ENCODE measurements around the gene NTM.
"Not testable (repeated sequence)": the region's sequence is repeated elsewhere in the genome, so short reads cannot be mapped to it uniquely, and the experiment has no call there.

NTM gene

GRCh38 chr11:132312701-132313111 lies 942.3 kb downstream of the NTM start:
- no peak for DNase-seq

DNA sequence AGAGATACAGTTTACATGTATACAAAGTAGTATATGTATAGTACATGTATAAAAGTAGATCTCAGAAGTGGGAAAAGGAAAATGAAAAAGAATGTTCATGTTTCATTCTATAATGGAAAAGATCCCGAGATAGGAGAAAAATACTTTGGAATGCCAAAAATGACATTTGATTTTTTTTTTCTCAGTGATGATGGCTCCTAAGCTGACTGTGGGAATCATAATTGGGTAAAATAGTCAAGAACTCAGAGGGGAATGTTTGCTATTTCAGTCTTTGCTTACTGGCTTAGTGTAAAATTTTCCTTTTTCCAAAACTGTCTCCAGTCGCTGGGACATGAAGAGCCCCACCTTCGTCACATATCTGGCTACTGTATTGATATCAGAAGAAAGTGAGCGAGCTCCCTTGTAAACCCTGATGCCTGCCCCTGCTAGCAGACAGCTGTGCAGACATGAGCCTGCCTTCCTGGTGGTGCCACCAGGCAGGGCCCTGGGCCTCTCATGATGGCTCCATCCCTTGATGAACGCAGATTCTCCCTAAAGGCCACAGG lies 944.6 kb downstream of the NTM start:
- DNase-seq: no peak

- DNase-seq: no peak
These were observed 945.3 kb downstream of the NTM start for GRCh38 chr11:132315696-132316095.

- no peak for DNase-seq
These were observed 948.2 kb downstream of the NTM start for GRCh38 chr11:132318421-132319157.

DNA sequence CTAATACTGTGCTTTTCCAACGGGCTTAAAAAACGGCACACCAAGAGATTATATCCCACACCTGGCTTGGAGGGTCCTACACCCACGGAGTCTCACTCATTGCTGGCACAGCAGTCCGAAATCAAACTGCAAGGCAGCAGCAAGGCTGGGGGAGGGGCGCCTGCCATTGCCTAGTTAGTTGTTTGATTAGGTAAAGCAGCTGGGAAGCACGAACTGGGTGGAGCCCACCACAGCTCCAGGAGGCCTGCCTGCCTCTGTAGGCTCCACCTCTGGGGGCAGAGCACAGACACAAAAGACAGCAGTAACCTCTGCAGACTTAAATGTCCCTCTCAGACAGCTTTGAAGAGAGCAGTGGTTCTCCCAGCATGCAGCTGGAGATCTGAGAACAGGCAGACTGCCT lies 949.0 kb downstream of the NTM start:
- DNase-seq: not testable (repeated sequence)

DNA sequence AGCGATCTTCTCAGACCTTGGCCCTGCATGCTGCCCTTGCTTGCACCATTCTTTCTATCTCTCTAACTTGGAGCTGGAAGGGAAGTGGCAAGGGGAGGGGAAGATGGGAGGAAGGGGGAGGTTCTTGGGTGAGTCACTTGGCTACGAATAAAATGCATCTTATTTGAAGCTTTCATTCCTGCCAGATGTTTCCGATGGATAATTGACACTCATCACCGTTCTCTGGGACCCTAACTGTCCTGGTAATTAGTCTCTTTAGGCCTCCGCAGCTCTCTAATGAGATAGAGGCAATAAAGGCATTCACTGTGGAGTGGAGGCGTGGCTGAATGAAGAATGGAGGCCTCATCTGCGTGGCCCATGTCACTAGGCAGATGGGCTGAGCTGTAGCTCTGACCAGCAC lies 960.1 kb downstream of the NTM start:
- DNase-seq: no peak

DNA sequence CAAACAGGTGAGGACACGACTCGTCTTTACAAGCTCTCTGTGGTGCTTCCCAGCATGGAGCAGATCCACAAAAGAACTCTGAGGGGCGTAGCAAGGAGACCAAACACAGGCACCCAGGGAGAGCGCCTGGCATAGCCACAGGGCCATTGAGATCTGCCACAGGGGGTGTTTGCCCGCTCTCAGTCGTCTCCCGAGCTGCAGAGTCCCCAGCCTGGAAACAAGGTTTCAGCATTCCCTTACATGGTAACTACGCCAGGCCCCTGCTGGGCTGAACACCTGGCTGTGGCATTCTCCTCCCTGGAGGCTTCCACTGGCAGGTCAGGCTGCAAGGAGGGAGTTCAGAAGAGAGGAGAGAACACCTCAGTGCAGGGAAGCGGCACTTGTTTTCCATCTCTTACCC lies 962.1 kb downstream of the NTM start:
- DNase-seq: no peak

DNA sequence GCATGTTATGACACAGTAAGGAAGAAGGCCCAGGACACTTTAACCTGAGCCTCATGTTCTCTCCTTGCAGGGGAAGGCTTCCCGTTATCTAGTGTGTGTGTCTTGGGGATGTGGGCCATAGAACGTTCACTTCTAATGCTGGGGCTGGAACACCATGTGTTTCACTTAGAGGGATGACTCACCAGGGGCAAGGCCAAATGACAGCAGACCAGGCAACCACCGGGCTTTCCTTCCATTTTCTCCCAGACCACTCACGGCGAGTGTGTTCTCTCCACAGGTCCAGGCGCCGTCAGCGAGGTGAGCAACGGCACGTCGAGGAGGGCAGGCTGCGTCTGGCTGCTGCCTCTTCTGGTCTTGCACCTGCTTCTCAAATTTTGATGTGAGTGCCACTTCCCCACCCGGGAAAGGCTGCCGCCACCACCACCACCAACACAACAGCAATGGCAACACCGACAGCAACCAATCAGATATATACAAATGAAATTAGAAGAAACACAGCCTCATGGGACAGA lies 964.4 kb downstream of the NTM start:
- no peak for DNase-seq

GRCh38 chr11:132335311-132335710 lies 964.9 kb downstream of the NTM start:
- DNase-seq: no peak

- no peak for DNase-seq
These were observed 966.5 kb downstream of the NTM start for GRCh38 chr11:132336781-132337535.

GRCh38 chr11:132337819-132338416 lies 967.5 kb downstream of the NTM start:
- DNase-seq: no peak

- no peak for DNase-seq
These were observed 972.0 kb downstream of the NTM start for GRCh38 chr11:132342408-132342807.

GRCh38 chr11:132343445-132344175 lies 973.2 kb downstream of the NTM start:
- DNase-seq: no peak

- DNase-seq: no peak
These were observed 976.2 kb downstream of the NTM start for GRCh38 chr11:132346558-132347148.

- DNase-seq: no peak
These were observed 977.0 kb downstream of the NTM start for GRCh38 chr11:132347156-132348090.

DNA sequence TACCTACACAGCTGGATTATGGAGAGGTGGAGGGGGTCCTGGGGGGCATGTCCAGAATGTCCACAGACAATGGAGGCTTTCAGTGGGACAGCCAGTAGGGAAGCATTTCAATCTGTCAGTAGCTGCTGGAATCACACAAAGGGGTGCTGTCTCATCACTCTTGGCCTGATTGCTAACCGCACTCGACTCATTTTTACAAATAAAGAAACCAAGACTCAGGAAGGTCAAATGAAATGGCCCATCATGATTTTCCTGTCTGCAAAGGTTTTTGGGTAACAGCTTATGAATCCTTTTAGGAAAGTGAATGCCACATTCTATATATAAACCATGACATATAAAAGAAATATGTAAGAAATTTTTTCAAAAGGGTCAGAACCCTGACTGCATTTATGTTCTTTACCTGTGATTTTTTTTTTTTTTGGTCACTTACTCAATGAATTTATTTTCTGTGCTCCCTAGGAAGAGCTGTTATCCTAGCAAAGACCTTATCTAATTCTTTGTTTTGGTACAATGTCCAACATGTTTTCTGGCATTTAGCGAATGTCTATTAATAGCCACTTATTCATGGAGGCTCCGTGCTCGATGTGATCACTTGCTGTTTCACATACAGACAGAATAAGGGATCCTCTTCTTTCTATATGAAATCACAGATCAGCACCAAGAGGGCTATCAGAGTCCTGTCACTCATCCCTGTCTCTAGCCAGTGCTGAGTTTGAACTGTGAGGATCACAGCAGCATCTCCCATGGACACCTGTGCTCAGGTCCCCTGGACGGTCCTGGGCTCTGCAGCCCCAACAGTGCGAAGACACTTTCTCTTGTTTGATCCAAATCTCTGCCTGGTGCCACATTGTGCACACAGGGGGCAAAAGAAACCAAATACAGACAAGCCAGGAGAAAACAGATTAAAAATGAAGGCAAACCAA lies 979.7 kb downstream of the NTM start:
- no peak for DNase-seq

DNA sequence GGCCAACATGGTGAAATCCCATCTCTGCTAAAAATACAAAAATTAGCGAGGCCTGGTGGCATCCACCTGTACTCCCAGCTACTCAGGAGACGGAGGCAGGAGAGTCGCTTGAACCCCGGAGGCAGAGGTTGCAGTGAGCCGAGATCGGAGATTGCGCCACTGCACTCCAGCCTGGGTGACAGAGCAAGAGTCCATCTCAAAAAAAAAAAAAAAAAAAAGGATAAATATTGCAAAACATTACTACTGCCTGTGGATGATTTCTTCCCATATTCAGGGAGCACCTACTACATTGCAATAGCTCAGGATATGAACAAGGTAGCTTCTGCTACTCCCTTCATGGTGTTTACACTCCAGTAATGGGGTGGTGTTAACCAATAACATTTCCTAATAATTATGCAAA lies 980.6 kb downstream of the NTM start:
- DNase-seq: no peak

DNA sequence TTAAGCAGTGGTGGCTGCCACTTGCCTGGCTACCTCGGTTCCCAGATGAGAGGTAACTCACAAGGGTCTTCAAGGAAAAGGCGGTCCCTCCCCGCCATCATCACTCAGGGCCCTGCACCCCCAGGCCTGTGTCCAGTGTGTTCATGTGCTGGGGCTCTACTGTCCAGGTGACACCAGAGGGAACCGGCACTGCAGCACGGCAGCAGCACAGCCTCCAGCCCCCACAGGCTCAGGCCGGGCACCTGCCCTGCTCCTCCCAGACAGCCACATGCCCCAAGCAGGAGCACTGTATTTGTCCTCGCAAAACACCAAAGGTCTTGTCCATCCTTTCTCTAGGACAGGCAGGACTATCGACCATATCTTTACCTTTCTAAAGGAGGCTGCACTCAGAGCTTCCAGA lies 982.1 kb downstream of the NTM start:
- DNase-seq: no peak

GRCh38 chr11:132353255-132353654 lies 982.8 kb downstream of the NTM start:
- DNase-seq: no peak
